ENCODE data around the gene LTF. TPM values are rescaled to one million over a fixed set of nuclear protein-coding genes. Genes with fewer than 3 reads are reported as not detected.

LTF gene
- total and polyA plus RNA-seq, 9 of the 15 experiments (the other 6 are each of a cell fraction or from before 2014, with no cell fraction given): 0.07 TPM; not detected in 8

DNA sequence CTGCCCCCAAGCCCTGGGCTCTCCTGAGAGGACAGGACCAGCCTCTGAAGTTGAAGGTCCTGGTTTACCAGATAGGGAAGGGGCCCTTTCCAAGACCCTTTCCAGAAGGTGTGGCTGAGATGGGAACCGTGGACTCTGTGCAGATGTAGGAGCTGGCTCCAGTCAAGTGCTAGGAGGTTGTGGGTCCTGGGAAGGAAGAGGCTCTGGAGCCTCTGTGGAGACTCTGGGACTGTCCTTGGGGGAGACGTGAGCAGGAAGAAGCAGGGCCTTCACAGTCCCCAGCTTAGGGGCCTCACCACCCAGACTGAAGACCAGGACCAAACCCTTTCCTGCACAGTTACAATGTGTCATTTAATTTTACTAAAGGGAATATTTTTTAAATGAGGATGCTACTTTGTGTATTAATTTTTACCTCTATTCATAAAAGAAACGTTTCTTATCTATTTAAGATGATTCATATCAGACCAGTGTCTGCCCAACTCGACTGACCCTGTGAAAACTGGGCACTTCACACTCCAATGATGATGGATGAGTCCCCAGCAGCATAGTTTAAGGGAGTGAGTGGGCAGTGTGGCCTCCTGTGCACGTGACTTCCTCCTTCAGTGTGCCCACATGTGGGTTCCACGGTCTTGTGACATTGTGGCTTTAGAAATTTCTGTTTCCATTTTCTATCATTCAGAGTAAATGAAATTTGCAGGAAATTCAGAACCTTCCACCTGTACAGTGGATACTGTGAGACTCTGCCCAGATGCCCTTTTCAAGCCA lies 68.8 kb downstream of the LTF start:
- Histone ChIP-seq H3K9me1 (ENCODE audit: control insufficient read depth, insufficient read depth, low read length) (no peaks in the 10 kb centered on the region), H3K4me1 (replicated peaks in 1 of 2; ENCODE audit: control insufficient read depth in 2 of 2, insufficient read depth in 2 of 2, low read length in 2 of 2) (peaks cover 10 to 45% of the 10 kb centered on the region in 2 experiments), H3K27ac (ENCODE audit: extremely low read depth, low read depth, low read length) (no peak overlapping the region), H3K4me2 (ENCODE audit: insufficient read depth, low read length) (no peak overlapping the region), H3K27me3 (ENCODE audit: control insufficient read depth in 2 of 2, insufficient read depth in 2 of 2, low read length in 2 of 2) (peaks cover 0 to 17% of the 10 kb centered on the region in 2 experiments; a peak in 2 of 5 replicates), H3K36me3 (ENCODE audit: control insufficient read depth, insufficient read depth, low read length) (no peaks in the 10 kb centered on the region), H3K79me2 (ENCODE audit: control insufficient read depth, insufficient read depth, low read length) (no peaks in the 10 kb centered on the region), H3K9me3 (replicated peaks; ENCODE audit: control insufficient read depth, insufficient read depth, low read depth, low read length) (no peaks in the 10 kb centered on the region), H4K20me1 (replicated peaks; ENCODE audit: control insufficient read depth, insufficient read depth, low read length) (no peaks in the 10 kb centered on the region), H3K9ac (ENCODE audit: insufficient read depth in 1 of 2, low read depth in 2 of 2, low read length in 2 of 2) (no peak overlapping the region), H3K4me3 (no peak overlapping the region), H2AFZ (ENCODE audit: low read depth, low read length) (no peak overlapping the region)
- TF ChIP-seq, protein P1, sequence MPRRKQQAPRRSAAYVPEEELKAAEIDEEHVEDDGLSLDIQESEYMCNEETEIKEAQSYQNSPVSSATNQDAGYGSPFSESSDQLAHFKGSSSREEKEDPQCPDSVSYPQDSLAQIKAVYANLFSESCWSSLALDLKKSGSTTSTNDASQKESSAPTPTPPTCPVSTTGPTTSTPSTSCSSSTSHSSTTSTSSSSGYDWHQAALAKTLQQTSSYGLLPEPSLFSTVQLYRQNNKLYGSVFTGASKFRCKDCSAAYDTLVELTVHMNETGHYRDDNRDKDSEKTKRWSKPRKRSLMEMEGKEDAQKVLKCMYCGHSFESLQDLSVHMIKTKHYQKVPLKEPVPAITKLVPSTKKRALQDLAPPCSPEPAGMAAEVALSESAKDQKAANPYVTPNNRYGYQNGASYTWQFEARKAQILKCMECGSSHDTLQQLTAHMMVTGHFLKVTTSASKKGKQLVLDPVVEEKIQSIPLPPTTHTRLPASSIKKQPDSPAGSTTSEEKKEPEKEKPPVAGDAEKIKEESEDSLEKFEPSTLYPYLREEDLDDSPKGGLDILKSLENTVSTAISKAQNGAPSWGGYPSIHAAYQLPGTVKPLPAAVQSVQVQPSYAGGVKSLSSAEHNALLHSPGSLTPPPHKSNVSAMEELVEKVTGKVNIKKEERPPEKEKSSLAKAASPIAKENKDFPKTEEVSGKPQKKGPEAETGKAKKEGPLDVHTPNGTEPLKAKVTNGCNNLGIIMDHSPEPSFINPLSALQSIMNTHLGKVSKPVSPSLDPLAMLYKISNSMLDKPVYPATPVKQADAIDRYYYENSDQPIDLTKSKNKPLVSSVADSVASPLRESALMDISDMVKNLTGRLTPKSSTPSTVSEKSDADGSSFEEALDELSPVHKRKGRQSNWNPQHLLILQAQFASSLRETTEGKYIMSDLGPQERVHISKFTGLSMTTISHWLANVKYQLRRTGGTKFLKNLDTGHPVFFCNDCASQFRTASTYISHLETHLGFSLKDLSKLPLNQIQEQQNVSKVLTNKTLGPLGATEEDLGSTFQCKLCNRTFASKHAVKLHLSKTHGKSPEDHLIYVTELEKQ (CRISPR knock-in tag; IDR thresholded peaks at IDR 0.05): no peak
- TF ChIP-seq HCFC1 (IDR thresholded peaks at IDR 0.05; ENCODE audit: low read depth, low read length): no peak
- no peak for TF ChIP-seq RB1 (IDR thresholded peaks at IDR 0.05; ENCODE audit: low read depth)
- peak; percentile 54; the same call in 1 of the 2 replicates for TF ChIP-seq BHLHE40 (IDR thresholded peaks at IDR 0.05; ENCODE audit: low read length)
- TF ChIP-seq SPI1 (IDR thresholded peaks at IDR 0.05; ENCODE audit: borderline replicate concordance, low read depth, low read length): no peak
- TF ChIP-seq CEBPG (CRISPR knock-in tag; IDR thresholded peaks at IDR 0.05): no peak
- TF ChIP-seq CEBPG (tag; conservative IDR thresholded peaks at IDR 0.05 in 1 of 2, IDR thresholded peaks at IDR 0.05 in 1 of 2): 0 out of 4 replicates have a peak, but pooled peaks of 1 of the 2 experiments have one; percentile 5
- no peak for TF ChIP-seq ARID2 (IDR thresholded peaks at IDR 0.05)
- TF ChIP-seq, protein P2, sequence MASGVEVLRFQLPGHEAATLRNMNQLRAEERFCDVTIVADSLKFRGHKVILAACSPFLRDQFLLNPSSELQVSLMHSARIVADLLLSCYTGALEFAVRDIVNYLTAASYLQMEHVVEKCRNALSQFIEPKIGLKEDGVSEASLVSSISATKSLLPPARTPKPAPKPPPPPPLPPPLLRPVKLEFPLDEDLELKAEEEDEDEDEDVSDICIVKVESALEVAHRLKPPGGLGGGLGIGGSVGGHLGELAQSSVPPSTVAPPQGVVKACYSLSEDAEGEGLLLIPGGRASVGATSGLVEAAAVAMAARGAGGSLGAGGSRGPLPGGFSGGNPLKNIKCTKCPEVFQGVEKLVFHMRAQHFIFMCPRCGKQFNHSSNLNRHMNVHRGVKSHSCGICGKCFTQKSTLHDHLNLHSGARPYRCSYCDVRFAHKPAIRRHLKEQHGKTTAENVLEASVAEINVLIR (CRISPR knock-in tag; IDR thresholded peaks at IDR 0.05): no peak
- TF ChIP-seq KLF10 (CRISPR knock-in tag; IDR thresholded peaks at IDR 0.05): no peak
- FAIRE-seq (no peak), DNase-seq (ENCODE audit: extremely low read depth in 1 of 4, low spot score in 3 of 4) (no peak), ATAC-seq (no peak)
- BruUV-seq (replicated peaks): no TSS peak
- CTCF ChIA-PET (ENCODE audit: low intra/inter-chr PET ratio): no interaction called here
- 30% methylated on average over 6 of the region's 6 CpGs for WGBS (ENCODE audit: insufficient coverage, low coverage, missing lambda C conversion rate)
- in situ Hi-C loops (cut with MboI): no loop called here
- intact Hi-C loops (cut with micrococcal nuclease): loop anchor here (1.0 kb wide), 1 partner anchor 31 kb away; no protein-coding TSS in a partner anchor
- POLR2A ChIA-PET: interaction anchor here (1.2 kb wide), 1 partner anchor 10 kb away, joined by 3 read pairs; no protein-coding TSS in a partner anchor

Measured in K562 (cell line).